22Rv1 (cell line): Measurements from ENCODE around the gene B4GALT5.

ENCODE experiments used
- ZFX ChIP-seq: fragments of 450-650 bp; IDR thresholded peaks from 2 replicates; pipeline ENCODE4 v1.6.1; 2017; ENCODE audit warnings: antibody characterized with exemption, borderline replicate concordance
- TF ChIP-seq, protein P1 (sequence below): fragments of 450-650 bp; IDR thresholded peaks from 2 replicates; pipeline ENCODE4 v1.5.1; 2017; ENCODE audit warnings: mild to moderate bottlenecking

GRCh38 chr20:49649672-49650071, 64.0 kb downstream of the B4GALT5 start:
- TF ChIP-seq, protein P1, sequence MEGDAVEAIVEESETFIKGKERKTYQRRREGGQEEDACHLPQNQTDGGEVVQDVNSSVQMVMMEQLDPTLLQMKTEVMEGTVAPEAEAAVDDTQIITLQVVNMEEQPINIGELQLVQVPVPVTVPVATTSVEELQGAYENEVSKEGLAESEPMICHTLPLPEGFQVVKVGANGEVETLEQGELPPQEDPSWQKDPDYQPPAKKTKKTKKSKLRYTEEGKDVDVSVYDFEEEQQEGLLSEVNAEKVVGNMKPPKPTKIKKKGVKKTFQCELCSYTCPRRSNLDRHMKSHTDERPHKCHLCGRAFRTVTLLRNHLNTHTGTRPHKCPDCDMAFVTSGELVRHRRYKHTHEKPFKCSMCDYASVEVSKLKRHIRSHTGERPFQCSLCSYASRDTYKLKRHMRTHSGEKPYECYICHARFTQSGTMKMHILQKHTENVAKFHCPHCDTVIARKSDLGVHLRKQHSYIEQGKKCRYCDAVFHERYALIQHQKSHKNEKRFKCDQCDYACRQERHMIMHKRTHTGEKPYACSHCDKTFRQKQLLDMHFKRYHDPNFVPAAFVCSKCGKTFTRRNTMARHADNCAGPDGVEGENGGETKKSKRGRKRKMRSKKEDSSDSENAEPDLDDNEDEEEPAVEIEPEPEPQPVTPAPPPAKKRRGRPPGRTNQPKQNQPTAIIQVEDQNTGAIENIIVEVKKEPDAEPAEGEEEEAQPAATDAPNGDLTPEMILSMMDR = no peak
- no peak for TF ChIP-seq ZFX
